GM19372 (cell line): ENCODE results near the gene ELFN2.
"Not testable (repeated sequence)": the region's sequence is repeated elsewhere in the genome, so short reads cannot be mapped to it uniquely, and the experiment has no call there.

ENCODE experiments used
- ATAC-seq: cut with Tn5 transposase; IDR thresholded peaks from one replicate; pipeline ENCODE4 v1.9.1; 2021; ENCODE audit warnings: mild to moderate bottlenecking, low read depth, moderate library complexity; ENCODE audit not compliant: unreplicated experiment

Gene ELFN2

GRCh38 chr22:37427135-37427710, at the start of gene ELFN2:
ELFN2 (minus strand) TSS chr22:37427479; CDS start chr22:37375534, 51,945 bp downstream.
- ATAC-seq: no peak

GRCh38 chr22:37476389-37477329, 49.4 kb upstream of the ELFN2 start:
- no peak for ATAC-seq

- ATAC-seq: no peak
Measured at GRCh38 chr22:37474447-37475090, 47.3 kb upstream of the ELFN2 start.

GRCh38 chr22:37473437-37473946, 46.2 kb upstream of the ELFN2 start:
- ATAC-seq: no peak

- no peak for ATAC-seq
Measured at GRCh38 chr22:37472418-37473006, 45.2 kb upstream of the ELFN2 start.

- no peak for ATAC-seq
Measured at GRCh38 chr22:37471727-37472417, 44.6 kb upstream of the ELFN2 start.

GRCh38 chr22:37470087-37470445, 42.8 kb upstream of the ELFN2 start:
- ATAC-seq: no peak

- ATAC-seq: no peak
Measured at GRCh38 chr22:37469416-37470086, 42.3 kb upstream of the ELFN2 start.

GRCh38 chr22:37468201-37468695, 41.0 kb upstream of the ELFN2 start:
- ATAC-seq: not testable (repeated sequence)

- no peak for ATAC-seq
Measured at GRCh38 chr22:37467391-37467955, 40.2 kb upstream of the ELFN2 start.

GRCh38 chr22:37464181-37464580, 36.9 kb upstream of the ELFN2 start:
- no peak for ATAC-seq

GRCh38 chr22:37462983-37463382, 35.7 kb upstream of the ELFN2 start:
- ATAC-seq: no peak

- ATAC-seq: no peak
Measured at GRCh38 chr22:37462436-37462835, 35.2 kb upstream of the ELFN2 start.

GRCh38 chr22:37461961-37462360, 34.7 kb upstream of the ELFN2 start:
- no peak for ATAC-seq

- no peak for ATAC-seq
Measured at GRCh38 chr22:37460684-37461083, 33.4 kb upstream of the ELFN2 start.

- ATAC-seq: no peak
Measured at GRCh38 chr22:37459206-37459605, 31.9 kb upstream of the ELFN2 start.

- no peak for ATAC-seq
Measured at GRCh38 chr22:37457093-37457893, 30.0 kb upstream of the ELFN2 start.

- ATAC-seq: no peak
Measured at GRCh38 chr22:37456346-37456745, 29.1 kb upstream of the ELFN2 start.
